Measurements from ENCODE around the gene TADA1. TPM values are rescaled to one million over a fixed set of nuclear protein-coding genes. Genes with fewer than 3 reads are reported as not detected.
A peak's percentile ranks its signal among the peaks of the same experiment; 100 is the strongest.
"Not testable (repeated sequence)": the region's sequence is repeated elsewhere in the genome, so short reads cannot be mapped to it uniquely, and the experiment has no call there.

TADA1 gene
- polyA plus RNA-seq, 3 donors: 23.3 to 27.9 (median 23.8) TPM

- no peak for DNase-seq (ENCODE audit: extremely low read depth in 1 of 11, low read depth in 9 of 11, low spot score in 4 of 11)
These were observed 29.8 kb upstream of the TADA1 start for GRCh38 chr1:166905900-166906299.

GRCh38 chr1:166905136-166905535 lies 29.1 kb upstream of the TADA1 start:
- DNase-seq (ENCODE audit: extremely low read depth in 1 of 11, low read depth in 9 of 11, low spot score in 4 of 11): peak in 1 of 11 donors; percentile 18

GRCh38 chr1:166903232-166903631 lies 27.2 kb upstream of the TADA1 start:
- no peak for DNase-seq (ENCODE audit: extremely low read depth in 1 of 11, low read depth in 9 of 11, low spot score in 4 of 11)

DNA sequence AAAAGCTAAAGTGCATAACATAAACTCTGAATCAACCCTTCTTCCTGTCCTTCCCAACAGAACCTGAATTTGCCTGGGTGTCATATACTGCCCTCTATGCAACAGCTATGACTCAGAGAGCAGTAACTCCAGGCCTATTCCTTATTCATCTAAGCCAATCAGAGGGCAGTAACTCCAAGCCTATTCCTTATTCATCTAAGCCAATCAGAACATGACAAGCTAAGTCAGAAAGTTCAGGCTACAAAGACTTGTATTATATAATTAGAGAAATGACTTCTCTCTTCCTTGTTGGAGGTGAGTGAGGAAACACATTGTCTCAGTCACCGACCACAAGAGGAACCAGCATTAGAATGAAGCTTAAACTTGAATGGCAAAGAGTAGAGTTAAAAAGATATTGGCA lies 26.2 kb upstream of the TADA1 start:
- DNase-seq (ENCODE audit: extremely low read depth in 1 of 11, low read depth in 9 of 11, low spot score in 4 of 11): no peak

GRCh38 chr1:166900987-166901386 lies 24.9 kb upstream of the TADA1 start:
- DNase-seq (ENCODE audit: extremely low read depth in 1 of 11, low read depth in 9 of 11, low spot score in 4 of 11): no peak

- DNase-seq (ENCODE audit: extremely low read depth in 1 of 11, low read depth in 9 of 11, low spot score in 4 of 11): no peak
These were observed 23.7 kb upstream of the TADA1 start for GRCh38 chr1:166899769-166900168.

- no peak for DNase-seq (ENCODE audit: extremely low read depth in 1 of 11, low read depth in 9 of 11, low spot score in 4 of 11)
These were observed 19.7 kb upstream of the TADA1 start for GRCh38 chr1:166895766-166896165.

DNA sequence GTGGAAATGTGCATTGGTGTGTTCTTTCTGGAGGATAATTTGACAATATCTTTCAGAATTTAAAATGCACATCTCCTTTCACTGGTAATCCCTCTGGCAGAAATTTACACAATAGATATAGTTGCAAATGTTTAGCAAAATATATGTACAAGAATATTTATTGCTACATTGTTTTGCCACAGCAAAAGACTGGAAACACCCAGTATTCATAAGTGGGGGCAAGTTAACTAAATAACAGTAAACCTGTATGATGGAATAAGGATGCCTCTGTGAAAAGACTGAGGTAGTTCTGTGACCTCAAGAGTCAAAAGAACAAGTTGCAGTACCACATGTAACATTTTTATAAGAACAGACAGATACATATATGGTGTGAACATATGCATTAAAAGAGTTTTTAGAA lies 13.7 kb upstream of the TADA1 start:
- DNase-seq (ENCODE audit: extremely low read depth in 1 of 11, low read depth in 9 of 11, low spot score in 4 of 11): no peak

GRCh38 chr1:166888373-166889111 lies 12.5 kb upstream of the TADA1 start:
- DNase-seq (ENCODE audit: extremely low read depth in 1 of 11, low read depth in 9 of 11, low spot score in 4 of 11): no peak

DNA sequence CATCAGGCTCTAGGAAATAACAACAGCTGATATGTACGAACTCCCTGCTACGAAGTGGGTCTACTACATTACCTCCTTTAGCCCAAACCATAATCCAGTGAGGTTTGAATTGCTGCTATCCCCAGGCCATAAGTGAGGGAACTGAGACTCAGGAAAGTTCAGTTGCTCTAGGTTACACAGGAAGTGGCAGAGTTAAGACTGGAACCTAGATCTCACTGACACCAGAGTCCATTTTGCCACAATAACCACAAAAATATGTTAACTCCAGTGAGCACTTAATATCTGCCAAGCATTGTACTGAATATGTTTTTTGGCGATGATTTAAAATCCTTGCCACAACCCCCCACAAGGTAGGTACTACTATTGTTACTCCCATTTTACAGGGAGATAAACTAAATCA lies 8.9 kb upstream of the TADA1 start:
- DNase-seq (ENCODE audit: extremely low read depth in 1 of 11, low read depth in 9 of 11, low spot score in 4 of 11): no peak

- peak in 8 of 11 donors; percentile 6 to 42 (median 34) for DNase-seq (ENCODE audit: extremely low read depth in 1 of 11, low read depth in 9 of 11, low spot score in 4 of 11)
These were observed 8.1 kb upstream of the TADA1 start for GRCh38 chr1:166884040-166884642.

GRCh38 chr1:166882893-166883292 lies 6.8 kb upstream of the TADA1 start:
- DNase-seq (ENCODE audit: extremely low read depth in 1 of 11, low read depth in 9 of 11, low spot score in 4 of 11): no peak

GRCh38 chr1:166878173-166878917 lies 2.3 kb upstream of the TADA1 start:
- not testable (repeated sequence) for DNase-seq (ENCODE audit: extremely low read depth in 1 of 11, low read depth in 9 of 11, low spot score in 4 of 11)

- DNase-seq (ENCODE audit: extremely low read depth in 1 of 11, low read depth in 9 of 11, low spot score in 4 of 11): no peak
These were observed 425 bp upstream of the TADA1 start for GRCh38 chr1:166876540-166876838.

GRCh38 chr1:166875302-166875733 lies 746 bp downstream of the TADA1 start:
- peak in 2 of 11 donors; percentile 5 to 12 for DNase-seq (ENCODE audit: extremely low read depth in 1 of 11, low read depth in 9 of 11, low spot score in 4 of 11)

- DNase-seq (ENCODE audit: extremely low read depth in 1 of 11, low read depth in 9 of 11, low spot score in 4 of 11): no peak
These were observed 1.6 kb downstream of the TADA1 start for GRCh38 chr1:166874464-166874863.

DNA sequence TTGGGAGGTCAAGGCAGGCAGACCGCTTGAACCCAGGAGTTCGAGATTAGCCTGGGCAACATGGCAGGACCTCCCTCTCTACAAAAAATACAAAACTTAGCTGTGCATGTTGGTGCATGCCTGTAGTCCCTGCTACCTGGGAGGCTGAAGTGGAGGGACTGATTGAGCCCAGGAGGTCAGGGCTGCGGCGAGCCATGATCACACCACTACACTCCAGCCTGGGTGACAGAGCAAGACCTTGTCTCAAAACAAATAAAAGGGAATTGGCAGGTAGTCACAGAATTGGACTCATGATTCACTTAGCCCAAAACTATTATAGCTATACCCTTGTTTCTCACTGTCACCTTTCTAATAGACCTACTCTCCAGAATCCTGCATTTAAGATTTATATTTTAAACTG lies 5.5 kb downstream of the TADA1 start:
- no peak for DNase-seq (ENCODE audit: extremely low read depth in 1 of 11, low read depth in 9 of 11, low spot score in 4 of 11)

GRCh38 chr1:166869318-166870099 lies 6.6 kb downstream of the TADA1 start:
- DNase-seq (ENCODE audit: extremely low read depth in 1 of 11, low read depth in 9 of 11, low spot score in 4 of 11): no peak

DNA sequence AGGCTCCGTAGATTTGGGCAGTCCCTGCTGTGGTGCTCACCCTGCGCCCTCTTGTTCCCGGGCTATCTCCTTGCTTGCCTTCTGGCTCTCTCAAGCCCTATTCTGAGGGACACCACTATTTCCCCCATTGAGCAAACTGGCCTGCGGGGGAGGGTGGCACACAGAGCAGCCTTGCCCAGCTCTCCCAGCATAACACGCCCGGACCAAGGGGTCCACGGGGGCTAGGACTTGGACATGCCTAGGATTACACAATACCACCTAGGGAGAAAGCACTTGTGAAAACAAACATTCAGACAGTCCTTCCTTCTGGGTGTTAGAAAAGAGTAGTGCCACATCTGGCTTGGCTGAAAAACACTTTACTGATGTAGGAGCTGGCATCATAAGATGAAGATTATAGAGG lies 7.4 kb downstream of the TADA1 start:
- no peak for DNase-seq (ENCODE audit: extremely low read depth in 1 of 11, low read depth in 9 of 11, low spot score in 4 of 11)

- DNase-seq (ENCODE audit: extremely low read depth in 1 of 11, low read depth in 9 of 11, low spot score in 4 of 11): no peak
These were observed 10.1 kb downstream of the TADA1 start for GRCh38 chr1:166865926-166866325.

Measured in renal cortex interstitium (tissue), 11 donors.